Central memory CD8-positive, alpha-beta T cell (primary cell): ENCODE measurements around the gene ERRFI1.
A peak's percentile ranks its signal among the peaks of the same experiment; 100 is the strongest.
"Not testable (repeated sequence)": the region's sequence is repeated elsewhere in the genome, so short reads cannot be mapped to it uniquely, and the experiment has no call there.

Experiments
- ATAC-seq: fragments of 150-1000 bp; cut with Tn5 transposase; replicated peaks from 2 replicates; pipeline ENCODE4 v1.10.0; 2022; ENCODE audit warnings: mild to moderate bottlenecking, moderate FRiP score, moderate number of reproducible peaks; ENCODE audit not compliant: poor library complexity, severe bottlenecking; ENCODE audit errors: extremely low read depth
- DNase-seq, 2 donors: peaks; one replicate each; pipeline ENCODE4 v3.0.0; 2021; ENCODE audit warnings: low spot score in 2 of 2
- H3K27ac Mint-ChIP-seq: one replicate; pipeline ENCODE4 v1.8.0; 2022; ENCODE audit warnings: low read depth, mild to moderate bottlenecking, moderate library complexity, mixed read lengths
- H3K27me3 Mint-ChIP-seq: one replicate; pipeline ENCODE4 v1.8.0; 2022; ENCODE audit warnings: mixed read lengths
- H3K36me3 Mint-ChIP-seq: one replicate; pipeline ENCODE4 v1.8.0; 2022; ENCODE audit warnings: mild to moderate bottlenecking, moderate library complexity, mixed read lengths; ENCODE audit not compliant: insufficient read depth
- H3K4me1 Mint-ChIP-seq: one replicate; pipeline ENCODE4 v1.8.0; 2022; ENCODE audit warnings: mixed read lengths
- H3K4me3 Mint-ChIP-seq: one replicate; pipeline ENCODE4 v1.8.0; 2022; ENCODE audit warnings: mild to moderate bottlenecking, moderate library complexity, mixed read lengths
- H3K9me3 Mint-ChIP-seq: one replicate; pipeline ENCODE4 v1.8.0; 2022; ENCODE audit warnings: mixed read lengths

Gene ERRFI1

GRCh38 chr1:7963378-7963730 lies 62.8 kb downstream of the ERRFI1 start:
- ATAC-seq, DNase-seq, H3K27me3 Mint-ChIP-seq, H3K9me3 Mint-ChIP-seq: not testable (repeated sequence)
- Mint-ChIP-seq H3K4me1 (peaks cover 67% of the 10 kb centered on the region), H3K27ac (peak overlapping the region; percentile 99), H3K4me3 (peak overlapping the region; percentile 93), H3K36me3 (peaks cover 56% of the 10 kb centered on the region)

- ATAC-seq (no peak), DNase-seq (no peak)
- H3K27me3 Mint-ChIP-seq = no peaks in the 10 kb centered on the region
- H3K4me1 Mint-ChIP-seq = peaks cover 67% of the 10 kb centered on the region
- no peaks in the 10 kb centered on the region for H3K9me3 Mint-ChIP-seq
- H3K4me3 Mint-ChIP-seq = peak overlapping the region; percentile 93
- H3K27ac Mint-ChIP-seq = peak overlapping the region; percentile 99
- H3K36me3 Mint-ChIP-seq = peaks cover 53% of the 10 kb centered on the region
These were observed 63.3 kb downstream of the ERRFI1 start for GRCh38 chr1:7962636-7963377.

GRCh38 chr1:7962014-7962335 lies 64.1 kb downstream of the ERRFI1 start:
- DNase-seq = peak in 1 of 2 donors; percentile 54
- peak; percentile 45 for ATAC-seq
- Mint-ChIP-seq H3K4me1 (peaks cover 65% of the 10 kb centered on the region), H3K27ac (peak overlapping the region; percentile 99), H3K36me3 (peaks cover 47% of the 10 kb centered on the region), H3K9me3 (no peaks in the 10 kb centered on the region), H3K27me3 (no peaks in the 10 kb centered on the region), H3K4me3 (peak overlapping the region; percentile 93)
